Activated gamma-delta T cell treated with anti-CD3 and anti-CD28 coated beads, Interleukin-2, amount 50 U/mL, for 16 hours (primary cell): ENCODE measurements around the gene PAX3.
"Not testable (repeated sequence)": the region's sequence is repeated elsewhere in the genome, so short reads cannot be mapped to it uniquely, and the experiment has no call there.

Experiments used
- DNase-seq: peaks from one replicate; pipeline ENCODE4 v3.0.0-alpha.2; 2020; ENCODE audit warnings: low read depth

PAX3 gene

GRCh38 chr2:222213049-222213448, 85.7 kb downstream of the PAX3 start:
- DNase-seq: no peak

DNA sequence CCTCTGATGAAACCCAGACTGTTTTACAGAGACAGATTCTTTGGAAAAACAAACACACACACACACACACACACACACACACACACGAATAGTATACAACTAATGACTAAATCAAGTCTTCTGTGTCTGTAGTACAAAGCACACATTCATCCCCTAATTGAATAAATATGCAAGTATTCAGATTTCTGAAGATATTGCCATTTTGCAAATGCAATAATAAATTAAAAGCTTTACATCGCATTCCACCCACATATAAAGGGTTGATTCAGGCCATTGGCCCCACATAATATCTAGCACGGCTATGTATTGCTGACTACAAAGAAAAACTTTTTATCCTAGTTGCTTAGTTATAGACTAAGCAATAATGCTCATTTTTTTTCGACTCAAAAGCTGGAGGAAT, 86.2 kb downstream of the PAX3 start:
- DNase-seq: no peak

DNA sequence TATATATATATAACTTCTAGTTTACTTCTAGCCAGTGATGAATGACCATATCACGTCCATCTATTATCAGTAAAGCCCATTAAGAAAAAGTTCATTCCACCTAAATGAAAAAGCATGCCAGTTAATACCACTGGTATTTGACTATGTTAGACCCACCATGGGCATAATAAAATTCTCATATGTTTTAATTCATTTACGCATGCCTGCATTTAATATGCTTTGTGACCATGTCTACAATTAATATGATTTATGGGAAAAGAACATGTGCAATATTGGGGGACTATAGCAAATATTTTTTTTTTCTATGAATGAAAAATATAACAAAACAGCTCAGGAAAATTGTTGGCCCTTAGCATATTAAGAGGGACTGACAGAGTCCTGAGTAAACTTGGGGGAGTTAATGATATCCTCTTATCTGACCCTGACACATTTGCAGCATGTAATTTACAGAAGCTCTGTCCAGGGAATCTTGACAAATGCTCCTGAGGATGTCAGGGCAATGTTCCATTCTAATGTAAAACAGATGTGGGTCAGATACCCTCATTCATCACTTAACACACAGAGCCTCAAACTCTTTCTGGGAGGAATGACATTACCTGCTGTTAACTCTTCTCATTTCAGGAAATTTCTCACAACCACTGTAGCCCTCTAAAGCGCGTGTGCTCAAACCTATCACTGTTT, 90.6 kb downstream of the PAX3 start:
- DNase-seq: no peak

GRCh38 chr2:222205136-222205535, 93.7 kb downstream of the PAX3 start:
- DNase-seq: no peak

GRCh38 chr2:222203041-222203440, 95.8 kb downstream of the PAX3 start:
- no peak for DNase-seq

DNA sequence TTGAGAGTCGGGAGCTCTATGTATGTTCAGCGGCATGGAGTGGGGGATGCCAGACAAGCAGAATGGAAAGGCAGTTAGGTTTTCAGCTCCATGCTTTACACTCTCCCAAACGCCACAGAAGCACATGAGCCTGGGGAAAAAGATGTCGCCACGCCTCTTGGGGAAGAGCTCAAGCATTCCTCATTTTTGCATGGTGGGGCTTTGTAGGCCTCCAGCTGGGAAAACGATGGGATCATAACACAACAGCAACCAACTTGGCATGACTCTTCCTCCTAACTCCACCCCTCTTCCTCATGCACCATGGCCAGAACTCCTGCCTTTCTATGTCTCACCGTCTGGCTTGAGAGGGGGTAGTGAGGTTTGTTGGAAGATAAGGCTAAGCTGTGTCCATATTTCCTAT, 102.6 kb downstream of the PAX3 start:
- DNase-seq: no peak

DNA sequence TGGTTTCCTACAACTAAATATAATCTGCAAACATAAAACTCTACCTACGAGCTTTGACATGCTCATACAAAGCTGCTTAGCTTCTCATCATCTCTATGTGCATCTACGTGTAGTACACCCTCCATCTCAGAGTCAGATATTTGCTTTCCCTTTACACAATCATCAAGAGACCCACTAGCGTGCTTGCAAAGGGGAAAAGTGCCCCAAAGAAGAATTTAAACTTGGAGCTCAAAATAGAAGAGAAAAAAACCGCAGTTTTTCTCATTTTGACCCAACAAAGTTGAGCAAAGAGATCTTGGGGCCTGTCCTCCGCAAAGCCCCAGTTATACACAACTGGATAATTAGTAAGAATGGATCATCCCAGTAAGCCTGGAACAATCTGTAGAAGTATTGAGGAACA, 104.1 kb downstream of the PAX3 start:
- no peak for DNase-seq

- no peak for DNase-seq
These were observed 105.3 kb downstream of the PAX3 start for GRCh38 chr2:222193328-222193983.

DNA sequence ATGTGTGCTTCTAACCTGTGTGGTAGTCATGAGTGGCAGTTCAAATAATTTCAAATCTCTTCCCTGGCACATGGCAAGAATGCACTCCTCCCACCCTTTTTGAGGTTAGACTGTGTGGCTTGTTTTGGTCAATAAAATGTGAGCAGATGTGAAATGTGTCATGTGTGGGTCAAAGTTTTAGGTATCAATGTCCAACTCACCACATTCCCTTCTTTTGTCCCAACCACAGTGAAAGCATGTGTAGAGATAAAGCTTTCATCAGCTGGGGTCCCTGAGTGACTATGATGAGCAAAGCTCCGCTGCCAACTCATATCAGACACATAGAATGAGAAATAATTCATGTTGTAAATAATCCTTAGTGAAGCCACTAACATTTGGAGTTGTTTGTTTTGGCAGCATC, 118.2 kb downstream of the PAX3 start:
- no peak for DNase-seq

DNA sequence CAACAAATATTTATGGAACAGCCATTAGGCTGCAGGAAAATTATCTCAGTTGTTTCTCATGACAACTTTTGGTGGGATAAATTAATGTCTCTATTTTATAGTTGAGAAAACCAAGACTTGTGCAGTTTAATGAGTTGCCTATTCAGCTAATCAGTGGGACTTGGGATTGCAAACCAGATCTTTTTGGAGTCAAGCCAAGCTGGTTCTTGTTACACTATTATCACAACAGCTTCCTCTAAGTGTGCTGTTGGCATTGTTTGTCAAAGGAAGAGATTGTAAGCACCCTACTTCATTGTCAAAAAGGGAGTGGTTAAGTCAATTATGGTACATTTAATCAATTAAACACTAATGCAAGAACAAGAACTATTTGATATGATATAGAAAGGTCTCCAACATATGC, 119.2 kb downstream of the PAX3 start:
- DNase-seq: no peak

GRCh38 chr2:222178450-222178849, 120.3 kb downstream of the PAX3 start:
- DNase-seq: no peak

DNA sequence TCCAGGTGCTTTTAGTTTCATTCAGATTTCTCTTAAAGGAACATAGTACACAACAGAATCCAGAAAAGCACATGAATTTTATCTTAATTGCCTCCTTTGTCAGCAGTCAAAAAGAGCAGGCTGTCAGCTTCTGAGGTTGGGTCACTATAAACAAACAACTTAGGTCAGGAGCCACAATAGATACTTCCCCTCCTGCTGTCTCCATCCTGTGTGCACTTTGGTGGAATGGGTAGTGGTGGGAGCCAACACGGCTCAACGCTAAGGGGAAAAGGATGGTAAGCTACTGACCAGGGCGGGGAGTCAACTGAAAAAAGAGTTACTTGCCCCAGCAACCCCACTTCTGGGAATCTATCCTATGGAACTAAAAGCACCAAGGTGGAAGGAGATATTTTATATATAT, 121.9 kb downstream of the PAX3 start:
- DNase-seq: no peak

DNA sequence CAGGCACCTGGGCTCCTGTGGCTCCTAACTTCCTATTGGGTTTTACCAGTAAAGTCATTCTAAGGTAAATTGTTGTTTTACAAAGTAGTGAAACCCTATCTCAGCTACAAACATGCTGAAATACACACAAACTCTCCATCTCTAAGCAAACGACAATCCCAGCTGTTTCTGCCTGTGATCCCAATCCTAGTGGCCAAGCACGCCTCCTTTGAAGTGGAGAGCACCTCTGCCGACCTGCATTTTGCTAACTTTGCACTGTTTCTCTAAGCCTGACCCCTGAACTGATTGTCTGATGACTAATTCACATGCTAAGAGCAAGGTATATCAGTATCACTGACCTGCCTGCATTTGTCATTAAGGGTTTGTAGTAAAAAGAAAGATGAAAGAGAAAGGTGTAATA, 124.3 kb downstream of the PAX3 start:
- DNase-seq: no peak

DNA sequence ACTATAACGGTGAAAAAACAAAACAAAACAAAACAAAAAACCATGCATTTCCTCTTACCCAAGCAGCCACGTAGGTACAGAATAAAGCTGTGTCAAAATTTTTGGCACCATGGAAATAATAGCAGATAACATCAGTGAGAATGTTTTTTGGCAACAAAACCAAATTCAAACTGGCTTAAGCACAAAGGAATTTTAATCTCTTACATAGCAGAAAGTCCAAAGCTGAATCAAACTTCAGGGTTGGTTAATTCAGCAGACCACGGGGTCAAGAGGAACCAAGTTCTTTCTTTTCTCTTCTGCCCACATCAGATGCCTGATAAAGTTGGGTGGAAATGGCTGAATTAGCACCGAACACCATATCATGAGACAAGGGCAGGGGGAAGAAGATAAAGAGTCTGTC, 129.5 kb downstream of the PAX3 start:
- DNase-seq: no peak

DNA sequence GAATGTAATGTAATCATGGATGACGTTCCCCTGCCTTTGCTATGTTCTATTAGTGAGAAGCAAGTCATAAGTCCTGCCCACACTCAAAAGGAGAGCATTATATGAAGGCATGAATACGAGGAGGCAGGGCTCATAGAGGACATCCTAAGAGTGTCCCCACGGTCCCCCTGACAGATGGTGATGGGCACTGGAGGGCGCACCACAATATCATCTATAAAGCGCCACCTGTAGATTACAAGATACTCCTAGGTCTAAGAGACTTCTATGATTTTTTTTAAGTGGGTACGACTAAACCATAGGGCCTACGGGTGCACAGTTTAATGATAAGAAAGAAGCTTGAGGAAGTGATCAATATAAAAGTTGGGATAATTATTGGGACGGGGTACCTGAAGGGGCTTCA, 131.0 kb downstream of the PAX3 start:
- DNase-seq: no peak

GRCh38 chr2:222160944-222161343, 137.9 kb downstream of the PAX3 start:
- no peak for DNase-seq

GRCh38 chr2:222160125-222160524, 138.7 kb downstream of the PAX3 start:
- no peak for DNase-seq

GRCh38 chr2:222159221-222159620, 139.6 kb downstream of the PAX3 start:
- no peak for DNase-seq

GRCh38 chr2:222155003-222155664, 143.7 kb downstream of the PAX3 start:
- not testable (repeated sequence) for DNase-seq
